HG02840 (cell line): Measurements from ENCODE around the gene MRE11.

ENCODE experiments used
- ATAC-seq: cut with Tn5 transposase; IDR thresholded peaks from one replicate; pipeline ENCODE4 v1.9.1; 2021; ENCODE audit warnings: mild to moderate bottlenecking, moderate library complexity, moderate number of reproducible peaks; ENCODE audit not compliant: unreplicated experiment, low FRiP score

MRE11 gene

DNA sequence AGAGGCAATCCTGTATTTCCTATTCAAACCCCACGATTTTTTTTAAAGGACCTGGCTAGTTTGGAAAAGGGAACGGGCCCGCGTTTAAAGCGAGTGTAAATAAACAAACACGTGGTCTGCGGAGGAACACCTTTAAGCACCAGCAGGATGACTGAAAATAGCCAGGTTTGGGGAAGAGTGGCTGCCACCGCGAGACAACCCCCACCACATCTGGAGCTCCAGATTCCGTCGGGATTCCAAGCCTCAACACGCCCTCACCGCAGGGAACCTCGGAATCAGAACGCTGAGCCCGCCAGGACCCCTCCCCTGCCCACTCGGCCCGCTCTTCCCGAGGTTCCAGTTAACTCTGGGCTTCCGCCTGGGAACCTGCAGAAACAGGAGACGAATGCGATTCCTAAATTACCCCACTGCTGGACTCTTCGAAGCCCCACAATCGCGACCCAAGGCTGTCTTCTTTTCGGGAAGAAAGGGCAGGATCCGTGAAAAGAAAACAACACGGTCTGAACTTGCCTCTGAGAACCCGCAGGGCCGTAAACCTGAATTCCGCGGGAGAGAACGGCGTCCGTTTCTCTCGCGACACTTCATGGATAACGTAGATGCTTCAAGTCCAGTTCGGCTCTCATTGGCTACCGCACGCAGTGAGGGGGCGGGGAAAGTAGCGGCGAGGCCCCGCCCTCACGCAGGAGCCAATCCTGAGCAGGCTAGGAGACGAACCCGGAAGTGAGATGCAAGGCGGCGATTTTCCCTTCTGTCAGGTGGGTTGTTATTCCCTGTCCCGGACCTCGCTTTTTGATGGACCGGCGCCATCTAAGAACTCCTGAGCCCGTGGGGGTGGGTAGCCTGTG, at the start of gene MRE11, which contains the start of gene ANKRD49:
Gene MRE11, minus strand, starts transcription at position 564 of the 845 bp plus-strand sequence. CDS start 1,043 bp downstream, outside the sequence.
Gene ANKRD49, plus strand, starts transcription at position 704 of the 845 bp plus-strand sequence. CDS start 2,710 bp downstream, outside the sequence.
- peak; percentile 99 for ATAC-seq

- ATAC-seq, result no peak
Observed at GRCh38 chr11:94539420-94539819, 45.8 kb upstream of the MRE11 start.

- ATAC-seq, result no peak
Observed at GRCh38 chr11:94537031-94537600, 43.5 kb upstream of the MRE11 start.

DNA sequence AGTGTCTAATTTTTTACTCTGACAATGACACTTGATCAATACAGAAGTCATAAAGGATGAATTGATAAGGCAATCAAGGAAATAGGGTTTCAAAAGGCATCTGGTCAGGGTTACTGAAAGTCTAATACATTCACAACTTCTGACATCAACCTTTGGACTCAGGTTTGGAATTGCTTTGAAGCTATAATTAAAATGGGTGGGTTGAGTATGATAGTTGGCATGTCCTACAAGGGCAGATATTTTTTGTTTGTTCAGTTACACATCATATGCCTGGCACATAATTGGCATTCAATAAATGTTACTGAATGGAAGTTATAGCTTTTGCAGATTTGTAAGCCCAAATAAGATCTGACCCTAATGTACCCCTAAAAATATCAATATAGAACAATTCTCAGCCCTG, 42.7 kb upstream of the MRE11 start:
- no peak for ATAC-seq

- ATAC-seq, result no peak
Observed at GRCh38 chr11:94533696-94534630, 40.3 kb upstream of the MRE11 start.

DNA sequence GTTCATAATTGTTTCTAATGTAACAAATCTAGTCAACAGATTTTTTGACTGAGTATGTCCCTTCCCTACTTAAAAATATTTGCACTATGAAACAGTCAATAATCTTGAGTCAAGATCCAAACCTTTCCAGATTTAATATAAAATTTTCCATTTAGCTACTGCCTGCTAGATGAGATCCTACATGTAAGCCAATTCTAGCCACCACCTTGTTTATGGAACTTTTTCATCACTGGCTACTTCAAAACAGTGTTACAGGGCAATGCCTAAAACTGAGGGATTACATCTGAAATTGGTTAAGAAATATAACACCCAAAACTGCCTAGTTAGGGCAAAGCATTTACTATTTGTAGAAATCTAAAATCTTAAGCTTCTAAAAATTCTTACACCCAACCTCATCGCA, 39.6 kb upstream of the MRE11 start:
- no peak for ATAC-seq

DNA sequence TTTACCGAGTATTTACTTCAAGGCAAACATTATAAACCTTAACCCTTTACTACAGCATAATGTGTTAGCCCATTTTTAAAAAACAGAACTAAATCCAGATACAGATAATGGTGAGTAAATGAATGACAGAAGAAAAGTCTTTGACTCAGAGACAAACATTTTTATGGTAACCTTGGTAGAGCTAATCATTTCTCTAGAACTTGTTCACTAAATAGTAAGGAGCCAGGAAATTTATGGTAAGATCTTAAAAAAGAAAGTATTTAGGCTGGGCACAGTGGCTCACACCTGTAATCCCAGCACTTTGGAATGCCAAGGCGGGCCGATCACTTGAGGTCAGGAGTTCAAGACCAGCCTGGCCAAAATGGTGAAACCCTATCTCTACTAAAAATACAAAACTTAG, 38.6 kb upstream of the MRE11 start:
- no peak for ATAC-seq

GRCh38 chr11:94528551-94528950, 34.9 kb upstream of the MRE11 start:
- ATAC-seq, result no peak

GRCh38 chr11:94526645-94527438, 33.2 kb upstream of the MRE11 start:
- no peak for ATAC-seq

- ATAC-seq, result no peak
Observed at GRCh38 chr11:94525546-94526324, 32.1 kb upstream of the MRE11 start.

DNA sequence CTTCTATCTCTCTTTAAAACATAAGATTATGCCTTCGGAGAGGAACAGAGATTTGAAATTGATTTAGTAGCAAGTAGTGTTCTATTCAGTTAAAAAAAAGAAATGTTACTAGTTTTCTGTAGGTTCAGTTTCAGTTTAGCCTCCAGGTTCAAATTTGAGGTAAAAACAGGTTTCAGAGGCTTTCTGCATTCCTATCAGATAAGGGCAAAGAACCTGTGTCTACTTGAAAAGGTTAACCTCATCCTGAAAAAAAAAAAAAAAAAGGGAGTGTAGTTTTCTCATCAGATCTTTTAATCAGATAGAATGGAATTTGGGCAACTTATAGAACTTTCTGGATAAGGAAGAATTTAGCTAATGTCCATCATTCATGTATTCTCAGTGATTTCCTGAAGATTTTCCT, 30.7 kb upstream of the MRE11 start:
- no peak for ATAC-seq

GRCh38 chr11:94521684-94522083, 28.0 kb upstream of the MRE11 start:
- no peak for ATAC-seq

DNA sequence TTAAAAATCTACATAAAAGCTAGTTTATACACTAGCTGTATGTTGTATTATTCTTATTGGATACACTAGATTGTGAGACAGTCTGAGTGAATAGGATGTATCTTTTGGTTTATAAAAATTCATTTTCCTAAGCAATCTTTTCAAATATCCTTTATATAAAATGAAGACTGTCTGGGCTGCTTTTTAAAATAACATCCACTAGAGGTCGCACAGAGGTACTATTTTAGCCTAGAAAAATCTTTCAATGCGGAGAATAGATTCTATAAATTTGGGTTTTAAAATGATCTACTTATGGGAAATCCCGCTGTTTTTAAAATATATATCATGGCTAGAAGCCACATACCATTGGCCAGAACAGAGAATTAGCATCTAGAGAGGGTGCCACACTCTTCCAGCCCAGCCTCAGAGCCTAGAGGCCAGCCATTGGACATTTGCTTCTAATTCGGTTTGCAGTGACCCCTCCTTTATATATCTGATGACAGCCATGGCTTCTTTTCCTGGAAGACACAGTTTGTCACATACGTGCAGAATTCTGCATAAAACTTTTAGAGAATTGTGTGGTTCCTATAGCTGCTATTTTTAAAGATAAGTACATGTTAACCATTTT, 25.9 kb upstream of the MRE11 start:
- ATAC-seq, result no peak

- no peak for ATAC-seq
Observed at GRCh38 chr11:94518300-94518699, 24.7 kb upstream of the MRE11 start.

DNA sequence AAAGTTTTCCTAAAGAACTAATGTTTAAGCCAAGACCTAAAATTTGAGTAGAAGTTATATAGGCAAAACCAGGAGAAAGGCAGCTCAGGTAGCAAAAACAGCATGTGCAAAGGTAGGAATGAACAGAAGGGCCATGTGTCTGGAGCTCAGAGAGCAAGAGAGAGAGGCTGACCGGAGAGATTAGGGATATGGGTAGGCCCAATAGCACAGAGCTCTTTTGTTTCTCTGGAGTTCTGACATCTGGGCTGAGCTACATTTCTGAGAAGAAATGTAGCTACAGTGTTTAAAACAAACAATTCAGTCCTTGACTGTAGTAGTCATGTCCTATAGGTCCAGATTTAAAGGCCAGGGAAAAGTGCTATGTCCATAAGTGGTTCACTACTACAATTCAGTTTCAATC, 23.1 kb upstream of the MRE11 start:
- no peak for ATAC-seq

DNA sequence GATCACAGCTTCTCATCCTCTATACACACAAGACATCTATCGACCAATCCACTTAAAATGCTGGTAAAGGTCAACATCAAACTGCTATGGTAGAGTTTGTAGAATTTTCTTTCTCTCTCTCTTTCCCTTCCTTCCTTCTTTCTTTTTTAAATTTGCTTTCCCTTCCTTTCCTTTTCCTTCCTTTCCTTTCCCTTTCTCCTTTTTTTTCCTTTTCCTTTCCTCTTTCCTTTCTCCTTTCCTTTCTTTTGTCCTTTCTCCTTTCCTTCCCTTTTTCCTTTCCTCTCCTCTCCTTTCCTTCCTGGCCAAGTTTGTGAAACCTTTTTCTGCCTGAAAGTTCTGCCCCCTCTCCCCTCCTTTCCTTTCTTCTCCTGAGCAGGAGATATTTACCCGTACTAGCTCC, 21.8 kb upstream of the MRE11 start:
- no peak for ATAC-seq

- ATAC-seq, result no peak
Observed at GRCh38 chr11:94513091-94513490, 19.4 kb upstream of the MRE11 start.

- peak; percentile 73 for ATAC-seq
Observed at GRCh38 chr11:94511932-94512781, 18.5 kb upstream of the MRE11 start, which contains the start of gene C11orf97. C11orf97 (plus strand) TSS chr11:94512461; CDS start chr11:94512529, 68 bp downstream.
